Loucy (cell line): ENCODE measurements around the gene RBMS3.

Experiments used
- H2AFZ ChIP-seq: fragments of 200-600 bp; sonication (generic); 2 replicates; pipeline ENCODE4 v1.6.0; 2016; ENCODE audit warnings: antibody characterized with exemption, mild to moderate bottlenecking, low read length, moderate library complexity
- H3F3A ChIP-seq: fragments of 200-600 bp; 2 replicates; pipeline ENCODE4 v1.6.0; 2016; ENCODE audit warnings: antibody characterized with exemption, low read depth, mild to moderate bottlenecking
- H3K27me3 ChIP-seq: fragments of 200-600 bp; sonication (generic); 2 replicates; pipeline ENCODE4 v1.6.1; 2014; ENCODE audit warnings: low read length, mild to moderate bottlenecking; ENCODE audit not compliant: insufficient read depth, poor library complexity, severe bottlenecking
- H3K36me3 ChIP-seq: fragments of 200-600 bp; sonication (generic); 2 replicates; pipeline ENCODE4 v1.6.1; 2016; ENCODE audit warnings: low read length; ENCODE audit not compliant: insufficient read depth
- H3K4me1 ChIP-seq: fragments of 200-600 bp; sonication (generic); 2 replicates; pipeline ENCODE4 v1.5.1; 2014; ENCODE audit warnings: low read length, mild to moderate bottlenecking; ENCODE audit not compliant: insufficient read depth, poor library complexity, severe bottlenecking
- H3K4me2 ChIP-seq: fragments of 200-600 bp; sonication (generic); 2 replicates; pipeline ENCODE4 v1.6.0; 2014; ENCODE audit warnings: antibody characterized with exemption, low read length, low read depth, mild to moderate bottlenecking; ENCODE audit not compliant: poor library complexity, severe bottlenecking
- H3K4me3 ChIP-seq: fragments of 200-600 bp; sonication (generic); 2 replicates; pipeline ENCODE4 v1.5.1; 2014; ENCODE audit warnings: low read length, mild to moderate bottlenecking, mixed read lengths; ENCODE audit not compliant: poor library complexity, severe bottlenecking
- H3K79me2 ChIP-seq: fragments of 200-600 bp; sonication (generic); 2 replicates; pipeline ENCODE4 v1.6.1; 2014; ENCODE audit warnings: low read length; ENCODE audit not compliant: insufficient read depth
- H3K9ac ChIP-seq: fragments of 200-600 bp; sonication (generic); 2 replicates; pipeline ENCODE4 v1.6.0; 2014; ENCODE audit warnings: mild to moderate bottlenecking, low read depth, low read length, moderate library complexity; ENCODE audit not compliant: poor library complexity, severe bottlenecking
- H3K9me2 ChIP-seq: fragments of 200-600 bp; sonication (generic); replicated peaks from 2 replicates; pipeline ENCODE4 v1.6.1; 2016; ENCODE audit warnings: low read depth, low read length, mixed read lengths
- H3K9me3 ChIP-seq: fragments of 200-600 bp; sonication (generic); 2 replicates; pipeline ENCODE4 v1.6.1; 2014; ENCODE audit warnings: mild to moderate bottlenecking, antibody characterized with exemption, low read length, low read depth; ENCODE audit not compliant: insufficient read depth
- H4K20me1 ChIP-seq: fragments of 200-600 bp; sonication (generic); 2 replicates; pipeline ENCODE4 v1.6.0; 2014; ENCODE audit warnings: antibody characterized with exemption, low read length, mild to moderate bottlenecking; ENCODE audit not compliant: insufficient read depth, poor library complexity, severe bottlenecking
- CTCF ChIP-seq: fragments of 200-600 bp; sonication (generic); conservative IDR thresholded peaks from 2 replicates; pipeline ENCODE4 v1.5.1; 2014; ENCODE audit warnings: mild to moderate bottlenecking, antibody characterized with exemption, low read length
- EZH2phosphoT487 ChIP-seq: fragments of 200-600 bp; IDR thresholded peaks from 2 replicates; pipeline ENCODE4 v1.6.1; 2018; ENCODE audit warnings: antibody characterized with exemption, mild to moderate bottlenecking, moderate library complexity, borderline replicate concordance

RBMS3 gene

GRCh38 chr3:29677421-29677820 lies 396.6 kb downstream of the RBMS3 start:
- Histone ChIP-seq H3K9me3 (no peaks in the 10 kb centered on the region), H4K20me1 (no peaks in the 10 kb centered on the region), H3K27me3 (no peaks in the 10 kb centered on the region), H3K79me2 (no peaks in the 10 kb centered on the region), H3K4me1 (no peaks in the 10 kb centered on the region), H3F3A (no peaks in the 10 kb centered on the region), H3K36me3 (no peaks in the 10 kb centered on the region), H3K9ac (no peak overlapping the region), H3K4me3 (no peak overlapping the region), H3K9me2 (no peaks in the 10 kb centered on the region), H3K4me2 (no peak overlapping the region), H2AFZ (no peak overlapping the region)
- no peak for TF ChIP-seq CTCF
- TF ChIP-seq EZH2phosphoT487, result no peak

GRCh38 chr3:29679944-29680343 lies 399.1 kb downstream of the RBMS3 start:
- Histone ChIP-seq H3K79me2 (no peaks in the 10 kb centered on the region), H3K9me2 (no peaks in the 10 kb centered on the region), H3K9ac (no peak overlapping the region), H3K4me2 (no peak overlapping the region), H3K4me1 (no peaks in the 10 kb centered on the region), H3K36me3 (no peaks in the 10 kb centered on the region), H3K27me3 (no peaks in the 10 kb centered on the region), H4K20me1 (no peaks in the 10 kb centered on the region), H3F3A (no peaks in the 10 kb centered on the region), H3K9me3 (no peaks in the 10 kb centered on the region), H2AFZ (no peak overlapping the region), H3K4me3 (no peak overlapping the region)
- TF ChIP-seq CTCF (no peak), EZH2phosphoT487 (no peak)

- Histone ChIP-seq H3K27me3 (no peaks in the 10 kb centered on the region), H3K9me3 (no peaks in the 10 kb centered on the region), H4K20me1 (no peaks in the 10 kb centered on the region), H3K79me2 (no peaks in the 10 kb centered on the region), H3K9me2 (no peaks in the 10 kb centered on the region), H3K4me3 (no peak overlapping the region), H3K36me3 (no peaks in the 10 kb centered on the region), H2AFZ (no peak overlapping the region), H3F3A (no peaks in the 10 kb centered on the region), H3K9ac (no peak overlapping the region), H3K4me2 (no peak overlapping the region), H3K4me1 (no peaks in the 10 kb centered on the region)
- TF ChIP-seq EZH2phosphoT487, result no peak
- no peak for TF ChIP-seq CTCF
These were observed 402.4 kb downstream of the RBMS3 start for GRCh38 chr3:29683018-29683993.
